Fibroblast of mammary gland (primary cell): Measurements from ENCODE around the gene SLC35F3.

Experiments used
- DNase-seq: peaks from one replicate; pipeline ENCODE4 v3.0.0-alpha.2; 2010; ENCODE audit warnings: low read depth
- H3K4me3 ChIP-seq: 2 replicates; pipeline ENCODE4 v1.5.1; 2011; ENCODE audit warnings: low read depth, mild to moderate bottlenecking, low read length, moderate library complexity; ENCODE audit not compliant: control insufficient read depth
- CTCF ChIP-seq: conservative IDR thresholded peaks from 2 replicates; pipeline ENCODE4 v1.5.1; 2011; ENCODE audit warnings: low read depth, low read length, inconsistent platforms; ENCODE audit not compliant: control insufficient read depth, insufficient read depth

The SLC35F3 gene

GRCh38 chr1:234264832-234265231 lies 360.4 kb downstream of the SLC35F3 start:
- no peak overlapping the region for H3K4me3 ChIP-seq
- TF ChIP-seq CTCF = no peak
- no peak for DNase-seq

- no peak for TF ChIP-seq CTCF
- no peak for DNase-seq
- no peak overlapping the region for H3K4me3 ChIP-seq
These were observed 360.8 kb downstream of the SLC35F3 start for GRCh38 chr1:234265321-234265720.

GRCh38 chr1:234265861-234266260 lies 361.4 kb downstream of the SLC35F3 start:
- DNase-seq = no peak
- TF ChIP-seq CTCF = no peak
- no peak overlapping the region for H3K4me3 ChIP-seq

- TF ChIP-seq CTCF = no peak
- no peak for DNase-seq
- no peak overlapping the region for H3K4me3 ChIP-seq
These were observed 365.6 kb downstream of the SLC35F3 start for GRCh38 chr1:234270093-234270492.

- no peak for DNase-seq
- H3K4me3 ChIP-seq = no peak overlapping the region
- TF ChIP-seq CTCF = no peak
These were observed 366.2 kb downstream of the SLC35F3 start for GRCh38 chr1:234270581-234271242.

- H3K4me3 ChIP-seq = no peak overlapping the region
- TF ChIP-seq CTCF = no peak
- no peak for DNase-seq
These were observed 366.7 kb downstream of the SLC35F3 start for GRCh38 chr1:234271243-234271606.

- no peak for DNase-seq
- H3K4me3 ChIP-seq = no peak overlapping the region
- no peak for TF ChIP-seq CTCF
These were observed 368.3 kb downstream of the SLC35F3 start for GRCh38 chr1:234272656-234273312.
